Left hindlimb (tissue), 1 donor: ENCODE measurements around the gene PAM.
"Not testable (repeated sequence)": the region's sequence is repeated elsewhere in the genome, so short reads cannot be mapped to it uniquely, and the experiment has no call there.

ENCODE experiments used
- DNase-seq: peaks from one replicate; pipeline ENCODE4 v3.0.0-alpha.2; 2018

The PAM gene

DNA sequence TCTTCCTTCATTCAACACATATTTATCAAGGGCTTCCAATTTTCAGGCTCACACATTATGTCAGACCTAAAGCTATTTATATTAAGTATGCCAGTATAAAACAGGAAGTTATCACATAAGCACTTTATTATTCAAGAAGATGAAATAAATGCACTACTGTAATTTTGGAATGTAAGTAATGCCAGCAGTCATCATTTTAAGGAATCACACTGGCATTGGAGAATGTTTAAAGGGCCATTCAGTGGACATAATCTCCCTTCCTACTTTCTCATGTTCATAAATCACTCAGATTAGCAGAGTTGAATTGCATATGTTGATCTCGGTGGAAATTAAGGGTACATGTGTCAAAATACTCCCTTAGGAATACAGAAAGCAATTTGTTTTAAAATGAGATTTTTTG is 200.4 kb downstream of the PAM start:
- DNase-seq, result no peak

DNA sequence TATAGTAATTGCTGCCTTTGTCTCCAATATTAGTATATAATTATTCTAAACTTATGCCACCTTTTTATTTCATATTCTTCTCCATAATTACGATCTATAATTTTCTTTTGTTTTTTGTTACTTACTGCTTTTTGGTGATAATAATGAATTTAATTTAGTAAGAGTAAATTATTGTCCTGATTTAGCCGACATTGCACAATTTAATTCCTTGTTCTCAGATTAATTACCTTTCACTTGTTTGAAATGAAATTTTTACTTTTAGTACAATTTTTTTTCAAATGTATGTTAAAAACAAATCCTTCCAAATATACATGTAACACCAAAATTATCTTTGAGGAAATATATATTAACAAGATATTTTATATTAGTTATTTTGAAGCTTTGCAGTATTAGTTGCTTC is 201.5 kb downstream of the PAM start:
- no peak for DNase-seq

DNA sequence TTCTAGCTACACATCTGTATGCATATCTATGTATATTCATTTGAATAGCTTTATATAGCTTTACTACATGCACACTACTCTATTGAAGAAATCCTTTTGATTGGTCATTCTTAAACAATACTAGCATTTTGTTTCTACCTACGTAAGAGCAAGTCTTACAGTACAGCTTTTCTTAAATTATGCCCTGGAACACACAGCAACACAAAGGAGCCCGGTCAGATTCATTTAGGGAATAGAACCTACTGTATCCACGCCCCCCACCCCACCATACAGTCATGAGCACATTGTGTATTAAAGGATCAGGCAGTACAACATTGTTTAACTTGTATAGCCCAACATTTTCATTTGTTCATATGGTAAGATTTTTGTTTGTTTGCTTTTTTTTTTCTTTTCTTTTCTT is 202.0 kb downstream of the PAM start:
- no peak for DNase-seq

DNA sequence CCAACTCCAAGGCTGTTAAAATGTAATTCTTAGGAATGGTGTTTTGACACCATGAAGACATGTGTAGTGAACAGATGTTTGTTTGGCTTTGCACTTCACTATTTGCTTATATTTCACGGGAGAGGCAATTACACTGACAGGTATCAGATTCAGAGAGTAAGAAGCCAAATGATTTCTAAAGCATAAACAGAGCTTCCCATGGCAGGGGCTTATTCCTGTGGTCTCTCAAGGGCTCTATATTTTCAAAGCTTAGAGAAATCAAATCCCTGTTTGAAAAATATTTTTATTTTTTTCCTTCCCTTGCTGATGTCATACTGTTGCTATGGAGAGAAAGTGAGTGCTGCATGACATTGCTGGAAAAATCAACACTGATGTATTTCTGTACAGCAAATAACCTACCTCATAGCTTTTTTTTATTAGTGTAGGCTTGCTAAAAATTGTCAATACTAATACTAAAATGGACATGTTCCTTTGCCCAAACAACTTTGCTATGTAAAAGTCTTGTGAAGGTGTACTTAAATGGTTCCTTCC is 203.4 kb downstream of the PAM start:
- DNase-seq, result no peak

DNA sequence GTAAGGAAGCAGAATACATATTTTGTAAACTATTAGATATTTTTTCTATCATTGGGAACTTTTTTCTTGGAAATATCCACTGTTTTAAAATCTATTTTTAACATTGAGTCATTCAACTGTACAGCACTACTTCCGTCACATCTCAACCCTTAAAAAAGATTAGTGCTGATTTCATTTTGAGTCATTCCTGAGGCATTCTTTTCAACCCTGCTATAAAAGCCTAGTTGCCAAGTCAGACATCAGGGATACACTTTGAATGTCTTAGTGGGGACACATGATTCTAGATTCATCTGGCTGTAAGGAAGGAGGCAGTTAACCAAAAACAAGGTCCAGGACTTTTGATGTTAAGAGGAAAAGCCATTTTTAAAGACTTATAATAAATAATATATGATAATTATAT is 203.9 kb downstream of the PAM start:
- DNase-seq, result no peak

DNA sequence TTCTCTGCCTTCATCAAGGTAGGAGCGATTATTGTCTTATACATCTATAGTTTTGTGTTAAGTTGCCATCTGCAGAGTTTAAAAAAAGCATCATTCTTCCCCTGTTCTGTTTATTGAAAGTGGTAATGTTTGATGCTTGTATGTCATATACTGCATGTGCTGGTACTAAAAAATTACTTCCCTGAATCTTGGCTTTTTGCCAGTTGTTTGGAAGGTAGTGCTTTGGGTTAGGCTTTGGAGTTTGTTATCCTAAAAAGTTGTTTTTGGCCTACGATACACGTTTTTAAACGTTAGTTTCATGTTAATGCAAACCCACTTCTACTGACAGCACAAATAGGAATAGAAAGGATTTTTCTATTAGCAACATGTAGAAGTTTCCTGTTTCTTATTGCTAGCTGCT is 206.6 kb downstream of the PAM start:
- DNase-seq, result no peak

DNA sequence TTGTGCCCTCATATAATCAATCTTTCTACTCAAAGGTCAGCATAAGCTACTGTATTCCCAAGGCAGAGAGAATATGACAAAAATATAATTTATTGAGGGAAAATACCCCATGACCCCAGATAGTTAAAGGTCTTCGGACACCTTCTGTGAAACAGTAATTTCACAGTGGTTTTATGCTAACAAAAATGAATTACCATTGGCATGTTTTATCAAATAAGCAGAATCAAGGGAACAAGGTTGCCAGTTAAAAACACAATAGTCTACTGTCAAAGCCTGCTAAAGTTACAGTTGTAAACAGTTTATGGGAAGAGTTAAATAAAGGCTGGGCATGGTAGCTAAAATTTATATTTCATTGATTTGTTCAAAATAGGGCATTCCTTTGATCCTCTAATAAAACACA is 210.5 kb downstream of the PAM start:
- no peak for DNase-seq

DNA sequence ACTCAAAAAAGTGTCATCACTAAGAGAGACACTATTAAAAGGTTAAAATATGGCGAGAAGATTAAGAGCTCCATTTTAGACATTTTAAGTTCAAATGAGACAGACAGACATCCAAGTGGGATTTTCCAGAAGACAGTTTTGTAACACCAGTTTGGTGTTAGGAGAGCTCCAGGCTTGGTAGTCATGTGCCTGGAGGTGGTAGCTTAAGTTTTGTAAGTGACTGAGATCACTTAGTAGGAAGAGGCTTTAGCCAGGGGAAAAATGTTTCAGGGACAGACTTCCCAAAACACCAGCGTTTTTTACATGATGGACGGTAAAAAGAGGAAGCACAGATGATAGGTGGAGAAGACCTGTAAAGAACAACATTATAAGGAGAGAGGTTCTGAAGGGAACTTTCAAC is 214.5 kb downstream of the PAM start:
- no peak for DNase-seq

DNA sequence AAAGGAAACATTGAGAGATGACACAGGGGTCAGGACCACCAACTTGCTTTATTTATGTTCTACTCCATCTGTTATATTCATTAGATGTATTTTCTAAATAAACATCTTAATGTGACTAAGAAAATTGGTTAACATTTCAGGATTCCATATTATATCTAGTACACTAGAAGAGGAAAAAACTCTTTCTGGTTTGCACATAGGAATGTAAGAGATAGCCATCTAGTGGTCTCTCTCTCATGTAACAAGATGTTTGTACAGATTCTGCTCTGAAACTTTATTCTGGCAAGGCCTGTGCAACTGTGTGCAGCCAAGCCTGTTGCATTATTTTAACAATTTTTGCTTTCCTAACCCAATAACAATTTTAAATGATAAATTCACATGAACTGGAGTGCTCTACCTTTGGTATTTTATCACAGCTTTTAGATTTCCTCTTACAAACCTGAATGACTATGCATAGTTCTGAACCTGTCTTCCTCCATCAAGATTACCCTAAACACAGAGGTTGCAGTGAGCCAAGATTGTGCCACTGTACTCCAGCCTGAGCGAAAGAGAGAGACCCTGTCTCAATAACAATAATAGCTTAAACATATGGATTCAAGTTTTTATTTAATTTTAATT is 216.7 kb downstream of the PAM start:
- no peak for DNase-seq

DNA sequence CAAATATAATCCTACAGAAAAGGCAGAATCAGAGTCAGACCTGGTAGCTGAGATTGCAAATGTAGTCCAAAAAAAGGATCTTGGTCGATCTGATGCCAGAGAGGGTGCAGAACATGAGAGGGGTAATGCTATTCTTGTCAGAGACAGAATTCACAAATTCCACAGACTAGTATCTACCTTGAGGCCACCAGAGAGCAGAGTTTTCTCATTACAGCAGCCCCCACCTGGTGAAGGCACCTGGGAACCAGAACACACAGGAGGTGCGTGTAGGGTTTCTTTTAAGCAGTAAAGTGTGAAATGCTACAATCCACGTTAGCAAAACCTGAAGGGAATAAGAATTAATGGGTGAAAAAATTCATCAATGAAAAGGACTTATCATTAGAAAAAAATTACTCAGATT is 219.1 kb downstream of the PAM start:
- DNase-seq, result no peak

DNA sequence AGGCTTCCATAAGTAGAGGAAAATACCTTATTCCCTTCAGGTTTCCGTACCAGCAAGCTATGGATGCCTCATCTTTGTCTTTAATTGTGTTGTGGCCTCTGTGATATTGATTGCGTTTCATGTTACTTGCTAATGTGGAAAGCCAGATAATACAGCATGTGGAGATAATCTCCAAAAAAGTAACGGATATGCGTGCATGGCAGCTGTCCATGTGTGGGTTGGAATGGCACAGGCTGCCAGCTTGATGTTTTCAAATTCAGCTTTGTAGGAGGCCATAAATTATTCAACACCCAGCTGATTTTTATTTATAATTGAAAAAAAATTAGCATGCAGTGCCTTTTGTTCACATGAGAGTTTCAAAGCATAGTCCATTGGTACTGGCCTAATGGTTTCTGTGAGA is 219.9 kb downstream of the PAM start:
- DNase-seq, result no peak

DNA sequence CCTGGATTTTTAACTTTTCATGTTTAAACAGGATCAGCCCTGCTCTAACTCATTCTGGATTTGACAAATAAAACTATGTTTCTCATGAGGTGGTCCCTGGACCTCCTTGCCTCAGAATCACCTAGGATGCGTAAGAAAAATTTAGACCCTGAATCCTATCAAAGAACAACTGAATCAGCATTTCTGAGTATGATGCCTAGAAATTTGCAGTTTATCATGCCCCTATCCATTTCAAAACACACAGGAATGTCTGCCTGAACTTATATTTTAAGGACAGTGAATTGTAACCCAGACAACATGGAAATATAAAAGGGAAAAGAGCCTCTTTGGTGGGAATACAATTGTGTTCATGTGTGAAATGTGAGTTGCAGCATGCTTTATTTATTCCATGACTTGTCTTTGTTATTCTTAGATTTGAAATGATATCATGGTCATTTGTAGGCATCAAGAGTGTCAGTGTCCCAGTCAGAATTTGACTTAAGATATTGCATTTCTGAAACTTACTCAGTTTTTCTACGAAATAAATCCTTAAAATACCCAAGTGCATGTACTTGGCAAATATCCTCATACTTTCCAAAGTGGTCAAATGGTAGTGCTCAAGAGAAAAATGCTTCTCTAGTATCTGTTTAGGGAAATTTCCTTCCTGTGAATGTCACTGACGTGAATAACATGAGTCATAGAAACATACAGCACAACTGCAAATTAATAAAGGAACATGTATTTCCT is 220.5 kb downstream of the PAM start:
- no peak for DNase-seq

DNA sequence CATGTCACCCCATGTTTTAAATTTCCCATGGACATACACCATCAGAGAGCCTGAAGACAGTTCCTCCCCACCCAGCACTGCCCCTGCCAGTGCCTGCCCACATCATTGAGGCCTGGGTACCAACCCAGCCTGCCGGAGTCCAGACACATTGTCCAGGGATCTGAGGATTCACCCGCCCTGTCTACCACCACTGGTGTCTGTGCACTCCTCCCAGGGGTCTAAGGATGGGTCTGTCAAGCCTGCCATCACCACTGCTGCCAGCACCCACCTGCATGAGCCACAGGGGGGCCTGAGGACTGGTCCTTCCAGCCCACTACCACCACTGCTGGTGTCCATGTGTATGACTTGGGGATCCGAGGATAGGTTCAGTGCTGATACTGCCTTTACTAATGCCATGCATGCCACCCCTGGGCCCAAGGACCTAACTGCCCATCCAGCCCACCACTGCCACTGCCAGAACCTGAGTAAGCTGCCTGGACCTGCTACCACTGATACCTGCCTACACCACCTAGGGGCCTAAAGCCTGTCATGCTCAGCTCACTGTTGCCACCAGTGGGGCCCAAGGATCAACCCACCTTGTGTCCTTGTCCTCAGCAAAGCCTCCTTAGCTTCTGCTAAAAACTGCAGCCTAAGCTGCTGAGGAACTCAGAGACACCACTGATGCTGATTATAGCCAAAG is 227.0 kb downstream of the PAM start:
- no peak for DNase-seq

DNA sequence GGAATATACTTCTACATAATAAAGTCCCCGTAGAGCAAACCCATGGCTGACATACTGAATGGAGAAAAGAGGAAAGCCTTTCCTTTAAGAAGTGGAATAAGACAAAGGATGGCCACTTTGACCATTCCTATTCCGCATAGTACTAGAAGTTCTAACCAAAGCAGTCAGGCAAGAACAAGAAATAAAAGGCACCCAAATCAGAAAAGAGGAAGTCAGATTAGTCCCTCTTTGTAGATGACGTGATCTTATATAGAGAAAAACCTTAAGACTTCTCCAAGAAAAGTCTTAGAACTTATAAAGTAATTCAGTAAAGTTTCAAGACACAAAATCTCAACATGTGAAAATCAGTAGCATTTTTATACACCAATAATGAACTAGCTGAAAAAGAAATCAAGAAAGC is 231.0 kb downstream of the PAM start:
- DNase-seq, result no peak

DNA sequence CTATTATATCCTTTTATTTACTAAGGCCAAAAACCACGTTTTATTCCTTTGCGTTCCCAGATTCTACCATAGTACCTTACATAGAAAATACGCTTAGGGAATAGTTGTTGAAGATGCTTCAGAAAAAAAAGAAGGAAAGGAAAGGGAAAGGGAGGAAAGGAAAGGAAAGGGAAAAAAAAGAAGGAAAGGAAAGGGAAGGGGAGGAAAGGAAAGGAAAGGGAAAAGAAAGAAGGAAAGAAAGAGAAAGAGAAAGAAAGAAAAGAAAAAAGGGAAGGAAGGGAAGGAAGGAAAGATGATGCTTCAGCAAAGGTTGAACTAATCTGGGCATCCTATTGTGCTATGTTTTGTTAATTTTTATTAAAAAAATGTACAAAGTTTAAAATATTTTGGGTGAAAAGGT is 233.4 kb downstream of the PAM start:
- DNase-seq, result no peak

DNA sequence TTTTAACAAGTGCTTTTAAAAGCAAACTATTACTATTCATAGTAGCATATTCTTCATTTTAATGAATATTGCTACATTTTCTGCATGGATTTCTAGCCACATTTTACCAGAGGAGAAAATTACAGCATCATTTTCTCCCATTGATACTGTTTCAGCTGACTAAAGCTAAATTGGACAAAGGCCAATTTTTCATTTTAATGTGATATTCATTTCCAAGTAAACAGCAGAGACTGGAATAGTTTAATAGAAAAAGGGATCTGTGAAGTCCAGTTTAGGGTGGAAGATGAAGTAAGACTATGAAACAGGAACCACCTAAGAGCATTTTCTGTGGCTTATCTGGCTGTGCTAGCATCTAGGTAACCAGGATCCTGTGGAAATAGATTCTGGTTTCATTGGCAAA is 236.7 kb downstream of the PAM start:
- no peak for DNase-seq

DNA sequence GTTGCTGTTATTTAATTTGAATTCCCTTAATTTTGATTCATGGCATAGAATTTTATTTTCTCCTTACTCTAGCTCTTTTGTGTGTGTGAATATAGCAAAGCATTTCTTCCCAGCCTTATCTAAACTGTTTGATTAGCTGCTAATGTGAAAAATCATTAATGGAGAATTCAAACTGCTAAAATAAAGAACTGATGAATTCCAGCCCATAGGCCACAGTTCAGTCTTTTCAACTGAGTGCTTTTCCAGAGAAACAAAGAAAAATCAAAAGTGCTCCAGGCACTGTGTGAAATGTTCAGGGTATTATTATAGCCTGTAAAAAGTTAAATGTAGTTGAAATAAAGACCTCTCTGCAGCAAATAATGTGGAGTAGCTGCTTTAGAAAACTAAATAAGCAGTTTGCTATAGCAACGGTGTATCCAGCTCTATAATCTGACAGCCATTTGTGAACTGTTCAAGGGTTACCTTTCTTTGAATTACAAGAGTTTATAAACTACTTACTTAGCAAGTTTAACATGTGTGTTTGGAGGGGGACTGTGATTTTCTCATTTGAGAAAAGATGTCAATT is 241.0 kb downstream of the PAM start:
- DNase-seq, result no peak

DNA sequence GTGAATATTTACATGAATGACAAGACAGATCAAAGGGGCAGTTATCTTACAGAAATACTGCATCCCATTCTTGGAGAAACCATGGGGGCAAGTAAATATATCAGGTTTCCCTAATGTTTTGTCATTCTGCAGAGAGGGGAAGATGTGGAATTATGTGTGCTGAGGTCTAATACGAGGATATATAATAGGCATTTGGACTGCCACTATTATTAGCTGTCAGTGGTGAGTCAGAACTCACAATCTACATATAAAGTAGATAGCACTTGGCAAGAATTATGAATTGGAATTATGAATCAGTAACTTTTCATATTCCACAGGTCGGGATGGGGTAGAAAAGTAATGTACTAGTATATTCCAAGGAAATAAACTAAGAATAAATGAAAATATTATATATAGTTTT is 243.1 kb downstream of the PAM start:
- DNase-seq, result no peak

DNA sequence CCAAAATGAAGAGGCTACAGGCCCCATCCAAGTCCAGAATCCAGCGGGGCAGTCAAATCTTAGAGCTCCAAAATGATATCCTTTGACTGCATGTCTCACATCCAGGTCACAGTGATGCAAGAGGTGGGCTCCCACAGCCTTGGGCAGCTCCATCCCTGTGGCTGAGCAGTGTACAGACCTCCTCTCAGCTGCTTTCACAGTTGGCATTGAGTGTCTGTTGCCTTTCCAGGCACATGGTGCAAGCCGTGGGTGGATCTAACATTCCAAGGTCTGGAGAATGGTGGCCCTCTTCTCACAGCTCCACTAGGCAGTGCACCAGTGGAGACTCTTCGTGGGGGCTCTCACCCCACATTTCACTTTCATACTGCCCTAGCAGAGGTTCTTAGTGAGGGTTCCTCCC is 244.1 kb downstream of the PAM start:
- no peak for DNase-seq

DNA sequence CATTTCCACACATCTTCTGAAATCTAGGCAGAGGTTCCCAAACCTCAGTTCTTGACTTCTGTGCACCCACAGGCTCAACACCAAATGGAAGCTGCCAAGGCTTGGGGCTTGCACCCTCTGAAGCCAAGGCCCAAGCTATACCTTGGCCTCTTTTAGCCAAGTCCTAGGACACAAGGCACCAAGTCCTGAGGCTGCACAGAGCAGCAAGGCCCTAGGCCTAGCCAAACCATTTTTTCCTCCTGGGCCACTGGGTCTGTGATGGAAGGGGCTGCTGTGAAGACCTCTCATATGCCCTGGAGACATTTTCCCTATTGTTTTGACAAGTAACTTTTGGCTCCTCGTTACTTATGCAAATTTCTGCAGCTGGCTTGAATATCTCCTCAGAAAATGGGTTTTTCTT is 244.5 kb downstream of the PAM start:
- not testable (repeated sequence) for DNase-seq

DNA sequence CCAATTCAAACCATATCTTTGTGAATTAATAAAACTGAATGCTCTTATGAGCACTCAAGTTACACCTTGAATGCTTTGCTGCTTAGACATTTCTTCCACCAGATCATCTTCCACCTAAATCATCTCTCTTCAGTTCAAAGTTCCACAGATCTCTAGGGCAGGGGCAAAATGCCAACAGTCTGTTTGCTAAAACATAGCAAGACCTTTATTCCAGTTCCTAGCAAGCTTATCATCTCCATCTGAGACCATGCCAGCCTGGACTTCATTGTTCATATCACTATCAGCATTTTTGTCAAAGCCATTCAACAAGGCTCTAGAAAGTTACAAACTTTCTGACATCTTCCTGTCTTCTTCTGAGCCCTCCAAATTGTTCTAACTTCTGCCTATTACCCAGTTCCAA is 245.0 kb downstream of the PAM start:
- DNase-seq, result no peak

DNA sequence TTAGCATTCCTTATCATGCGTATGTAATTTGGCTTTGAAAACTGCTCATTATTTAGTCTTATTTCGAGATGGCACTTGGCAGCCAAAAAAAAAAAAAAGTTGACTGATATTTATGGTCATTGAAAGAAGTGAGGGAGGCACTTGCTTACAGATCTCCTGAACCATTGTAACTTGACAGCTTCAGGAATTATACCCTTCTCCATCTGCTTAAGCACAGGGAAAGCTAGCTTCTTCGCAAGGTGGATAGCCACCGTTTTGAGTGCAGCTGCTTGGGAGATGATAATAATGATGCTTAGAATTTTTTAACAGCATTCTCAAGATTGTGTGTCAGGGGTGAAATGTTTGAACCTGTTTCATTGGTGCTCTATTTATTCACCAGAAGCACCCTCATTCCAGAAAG is 248.8 kb downstream of the PAM start:
- DNase-seq, result no peak

DNA sequence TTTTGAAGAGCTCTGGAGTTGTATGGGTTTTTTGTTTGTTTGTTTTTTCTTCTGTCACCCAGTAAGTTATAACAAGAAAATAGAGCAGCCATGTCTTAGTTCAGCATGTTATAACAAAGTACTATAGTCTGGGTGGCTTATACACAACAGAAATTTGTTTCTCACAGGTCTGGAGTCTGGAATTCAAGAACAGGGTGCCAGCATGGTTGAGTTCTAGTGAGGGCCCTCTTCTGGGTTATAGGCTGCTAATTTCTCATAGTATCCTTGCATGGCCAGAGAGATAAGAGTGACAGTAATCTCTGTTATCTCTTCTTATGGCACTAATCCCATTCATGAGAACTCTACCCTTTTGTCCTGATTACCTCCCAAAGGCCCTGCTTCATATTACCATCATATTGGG is 250.2 kb downstream of the PAM start:
- no peak for DNase-seq

DNA sequence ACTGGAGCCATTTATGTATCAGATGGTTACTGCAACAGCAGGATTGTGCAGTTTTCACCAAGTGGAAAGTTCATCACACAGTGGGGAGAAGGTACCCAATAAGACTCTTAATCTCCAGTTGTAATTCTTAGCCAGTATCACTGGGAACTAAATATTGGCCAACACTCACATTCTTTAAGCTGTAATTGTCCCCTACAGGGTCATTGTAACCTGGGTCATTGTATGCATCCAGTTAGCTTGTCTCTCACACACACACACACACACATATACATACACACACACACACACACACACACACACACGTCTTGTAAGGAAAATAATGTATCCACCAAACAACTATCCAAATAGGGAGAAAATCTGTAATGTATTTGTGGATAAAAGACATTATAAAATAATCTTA is 251.8 kb downstream of the PAM start:
- DNase-seq, result no peak
